PFSK-1 (cell line): ENCODE results near the gene WFDC1.

ENCODE experiments used
- POLR2AphosphoS5 ChIP-seq: IDR thresholded peaks from 2 replicates; pipeline ENCODE4 v1.6.1; 2012; ENCODE audit warnings: low read depth, mild to moderate bottlenecking, control low read depth, low read length, moderate library complexity
- TAF1 ChIP-seq: IDR thresholded peaks from 2 replicates; pipeline ENCODE4 v1.6.1; 2012; ENCODE audit warnings: low read length, control low read depth, borderline replicate concordance; ENCODE audit not compliant: insufficient read depth

DNA sequence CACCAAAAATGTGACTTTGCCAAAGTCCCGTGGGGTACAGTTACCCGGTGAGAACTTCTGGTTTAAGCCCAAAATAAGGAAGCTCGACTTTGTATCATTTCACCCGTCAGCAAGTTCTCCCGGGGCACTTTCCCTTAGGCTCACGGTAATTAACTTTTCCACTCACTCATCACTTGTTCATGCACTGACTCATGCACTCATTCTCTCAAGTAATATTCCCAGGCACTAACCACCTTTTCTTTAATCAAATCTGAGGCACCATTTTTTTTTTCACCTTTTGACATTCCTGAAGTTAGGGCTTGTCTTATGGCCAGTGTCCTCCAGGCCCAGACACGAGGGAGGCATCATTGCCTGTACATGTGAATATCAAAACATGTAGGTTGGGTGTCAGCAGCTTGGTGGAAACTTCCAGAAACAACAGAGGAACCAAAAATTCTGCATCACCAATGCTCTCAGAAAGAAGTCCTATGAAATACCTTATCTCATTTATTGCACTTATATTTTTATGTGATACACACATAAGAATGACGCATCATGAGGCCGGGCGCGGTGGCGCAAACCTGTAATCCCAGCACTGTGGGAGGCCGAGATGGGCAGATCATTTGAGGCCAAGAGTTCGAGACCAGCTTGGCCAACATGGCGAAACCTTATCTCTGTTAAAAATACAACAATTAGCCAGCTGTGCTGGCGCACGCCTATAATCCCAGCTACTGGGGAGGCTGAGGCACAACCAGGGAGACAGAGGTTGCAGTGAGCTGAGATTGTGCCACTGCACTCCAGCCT, 37.5 kb downstream of the WFDC1 start:
- no peak for TF ChIP-seq POLR2AphosphoS5
- no peak for TF ChIP-seq TAF1
